Measurements from ENCODE around the gene ALDH4A1. TPM values are rescaled to one million over a fixed set of nuclear protein-coding genes. Genes with fewer than 3 reads are reported as not detected.
"Not testable (repeated sequence)": the region's sequence is repeated elsewhere in the genome, so short reads cannot be mapped to it uniquely, and the experiment has no call there.

The ALDH4A1 gene
- total RNA-seq, 8 experiments from 2014 or later = 3.0 to 57.5 (median 8.8) TPM

DNA sequence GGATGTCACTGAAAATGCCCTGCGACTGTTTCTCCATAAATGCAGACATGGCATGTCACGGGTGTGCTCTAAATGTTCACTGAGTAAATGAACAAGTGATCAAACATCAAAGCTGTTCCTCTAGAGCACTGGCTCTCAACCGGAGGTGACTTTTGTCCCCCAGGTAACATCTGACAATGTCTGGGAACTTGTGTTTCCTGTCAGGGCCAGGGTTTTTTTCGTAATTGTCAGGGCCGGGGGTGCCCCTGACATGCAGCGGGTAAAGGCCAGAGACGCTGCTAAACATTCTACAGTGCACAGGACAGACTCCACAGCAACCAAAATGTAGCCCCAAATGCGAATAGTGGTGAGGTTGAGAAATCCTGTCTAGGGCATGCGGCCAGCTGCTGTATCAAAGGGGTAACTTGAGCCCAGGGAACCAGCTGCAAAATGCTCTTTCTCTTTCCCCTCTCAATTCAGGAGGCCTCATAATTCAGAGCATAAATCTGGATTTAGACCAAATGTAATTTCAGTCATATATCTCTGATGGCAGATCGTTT lies 2.0 kb downstream of the ALDH4A1 start:
- Histone ChIP-seq H3K27ac (no peak overlapping the region), H3K4me3 (no peak overlapping the region), H3K4me1 (replicated peaks in 1 of 2) (peaks cover 7 to 8% of the 10 kb centered on the region in 2 donors)
- in situ Hi-C loops (cut with MboI; ENCODE audit: low pct_unique_long_range_greater_than_20kb in 2 of 9, low sequenced_read_pairs in 9 of 9, unreplicated experiment in 9 of 9) = loop anchor here in 6 of 9 experiments (10.0 to 25.0 kb wide), 4 partner anchors 162 to 762 kb away; partner anchors contain the start of gene HTR6 (in 1 of the 6)
- WGBS, 10 experiments = 60 to 100% (median 81%) methylated on average over 1 to 9 of the region's 10 CpGs
- ATAC-seq (replicated peaks in 6 of 8) = no peak

DNA sequence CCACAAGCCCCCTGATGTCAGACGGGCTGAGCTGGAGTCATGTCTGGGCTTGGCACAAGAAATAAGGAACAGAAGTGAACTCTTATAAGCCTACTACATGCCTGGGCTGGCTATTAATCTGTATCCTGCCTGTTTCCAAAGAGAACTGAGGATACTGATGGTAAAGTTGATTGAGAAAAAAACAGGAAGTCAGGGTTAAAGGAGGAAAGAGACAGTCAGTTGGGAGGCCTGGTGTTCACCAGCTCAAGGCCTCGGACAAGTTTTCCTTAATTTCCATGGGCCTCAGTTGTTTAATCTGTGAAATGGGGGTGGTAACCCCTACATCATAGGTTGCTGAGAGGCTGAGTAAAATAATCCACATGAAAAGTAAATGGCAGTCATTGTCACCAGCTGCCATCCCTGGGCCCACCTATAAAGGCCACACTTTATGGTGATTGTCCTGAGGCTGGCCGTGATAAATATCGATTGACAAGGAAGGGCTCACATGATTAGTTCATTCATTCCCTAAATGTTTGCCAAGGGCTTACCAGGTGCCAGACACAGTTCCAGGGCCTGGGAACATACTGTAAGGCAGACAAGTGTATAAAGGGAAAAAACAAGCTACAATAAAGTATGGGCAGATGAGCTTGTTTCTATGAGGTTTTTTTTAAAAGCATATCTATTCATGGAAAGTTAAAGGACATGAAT lies 2.8 kb downstream of the ALDH4A1 start:
- Histone ChIP-seq H3K4me3 (no peak overlapping the region), H3K4me1 (replicated peaks in 1 of 2) (peaks cover 7 to 8% of the 10 kb centered on the region in 2 donors), H3K27ac (no peak overlapping the region)
- WGBS, 10 experiments = 61 to 100% (median 90%) methylated on average over 1 to 4 of the region's 4 CpGs; no CpG with 5 or more reads in 1 of the 10 experiments
- in situ Hi-C loops (cut with MboI; ENCODE audit: low pct_unique_long_range_greater_than_20kb in 2 of 9, low sequenced_read_pairs in 9 of 9, unreplicated experiment in 9 of 9) = loop anchor here in 6 of 9 experiments (10.0 to 25.0 kb wide), 4 partner anchors 163 to 763 kb away; partner anchors contain the start of gene HTR6 (in 2 of the 6)
- ATAC-seq (replicated peaks in 6 of 8) = no peak

DNA sequence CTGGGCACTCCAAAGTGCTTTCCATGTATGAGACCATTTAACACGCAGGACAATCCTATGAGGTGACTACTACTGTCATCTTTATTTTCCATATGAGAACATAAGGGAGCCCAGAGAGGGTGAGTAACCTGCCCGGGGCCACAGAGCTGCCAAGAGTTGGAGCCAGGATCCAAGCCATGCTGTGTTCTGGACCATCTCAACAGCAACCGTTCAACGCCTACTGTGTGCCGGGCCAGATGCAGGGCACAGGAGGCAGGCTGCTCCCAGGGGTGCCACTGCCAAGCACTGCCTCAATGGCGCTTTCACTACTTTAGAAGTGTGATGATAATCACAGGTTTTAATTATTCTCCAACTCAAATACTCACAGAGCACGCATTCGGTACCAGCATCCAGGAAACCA lies 3.8 kb downstream of the ALDH4A1 start:
- 50 to 100% (median 86%) methylated on average over 1 to 8 of the region's 8 CpGs; no CpG with 5 or more reads in 3 of the 10 experiments for WGBS, 10 experiments
- in situ Hi-C loops (cut with MboI; ENCODE audit: low pct_unique_long_range_greater_than_20kb in 2 of 9, low sequenced_read_pairs in 9 of 9, unreplicated experiment in 9 of 9) = loop anchor here in 1 of 9 experiments (25.0 kb wide), 1 partner anchor 764 kb away; the partner anchor contains the start of gene HTR6

DNA sequence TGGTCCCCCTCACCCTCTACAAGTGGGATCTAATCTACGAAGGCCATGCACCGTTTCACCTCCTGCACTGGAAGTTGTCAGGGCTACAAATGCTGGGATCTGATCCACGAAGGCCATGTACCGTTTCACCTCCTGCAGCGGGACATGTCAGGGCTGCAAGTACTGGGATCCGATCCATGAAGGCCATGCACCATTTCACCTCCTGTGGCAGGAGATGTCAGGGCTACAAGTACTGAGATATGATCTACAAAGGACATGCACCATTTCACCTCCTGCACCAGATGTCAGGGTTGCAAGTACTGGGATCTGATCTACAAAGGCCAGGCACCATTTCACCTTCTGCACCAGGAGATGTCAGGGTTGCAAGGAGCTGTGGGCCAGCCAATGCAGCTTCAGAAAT lies 7.0 kb downstream of the ALDH4A1 start:
- no peak overlapping the region for H3K27ac ChIP-seq
- 80 to 100% (median 91%) methylated on average over 1 to 6 of the region's 6 CpGs; no CpG with 5 or more reads in 4 of the 10 experiments for WGBS, 10 experiments

More for the DNA sequence above, 3.8 kb downstream of the ALDH4A1 start:
- Histone ChIP-seq H3K4me3 (no peak overlapping the region), H3K27ac (no peak overlapping the region), H3K4me1 (replicated peaks in 1 of 2) (peaks cover 7 to 8% of the 10 kb centered on the region in 2 donors)
- no peak for ATAC-seq (replicated peaks in 6 of 8)

DNA sequence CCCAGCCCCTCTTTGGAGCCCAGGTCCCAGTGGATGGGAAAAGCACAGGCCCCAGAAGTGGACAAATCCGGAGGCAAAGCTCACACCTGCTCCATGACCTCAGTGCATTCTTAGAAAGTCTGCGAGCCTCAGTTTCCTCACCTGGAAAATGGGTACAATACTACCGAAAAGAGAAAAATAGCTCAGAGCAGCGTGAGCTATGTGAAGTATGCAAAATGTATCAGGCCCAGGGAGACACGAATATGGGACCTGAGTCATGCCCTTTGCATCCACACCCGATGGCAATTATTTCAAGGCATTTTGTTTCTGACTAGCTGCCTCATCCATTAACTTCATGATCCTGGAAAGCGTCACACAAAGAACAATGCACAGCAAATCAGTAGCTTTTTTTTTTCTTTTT lies 9.2 kb downstream of the ALDH4A1 start:
- 41 to 91% (median 85%) methylated on average over 1 to 7 of the region's 7 CpGs; no CpG with 5 or more reads in 1 of the 10 experiments for WGBS, 10 experiments
- H3K4me3 ChIP-seq = no peak overlapping the region
- no peaks in the 10 kb centered on the region for H3K4me1 ChIP-seq (replicated peaks in 1 of 2)
- peak in 2 of 8 experiments; percentile 48 to 58 for ATAC-seq (replicated peaks in 6 of 8)
- in situ Hi-C loops (cut with MboI; ENCODE audit: low pct_unique_long_range_greater_than_20kb in 2 of 9, low sequenced_read_pairs in 9 of 9, unreplicated experiment in 9 of 9) = loop anchor here in 1 of 9 experiments (25.0 kb wide), 1 partner anchor 769 kb away; the partner anchor contains the start of gene HTR6
- no peak overlapping the region for H3K27ac ChIP-seq

More for the DNA sequence above, 7.0 kb downstream of the ALDH4A1 start:
- no peak for ATAC-seq (replicated peaks in 6 of 8)
- in situ Hi-C loops (cut with MboI; ENCODE audit: low pct_unique_long_range_greater_than_20kb in 2 of 9, low sequenced_read_pairs in 9 of 9, unreplicated experiment in 9 of 9) = loop anchor here in 1 of 9 experiments (25.0 kb wide), 1 partner anchor 767 kb away; the partner anchor contains the start of gene HTR6
- no peaks in the 10 kb centered on the region for H3K4me1 ChIP-seq (replicated peaks in 1 of 2)
- no peak overlapping the region for H3K4me3 ChIP-seq

DNA sequence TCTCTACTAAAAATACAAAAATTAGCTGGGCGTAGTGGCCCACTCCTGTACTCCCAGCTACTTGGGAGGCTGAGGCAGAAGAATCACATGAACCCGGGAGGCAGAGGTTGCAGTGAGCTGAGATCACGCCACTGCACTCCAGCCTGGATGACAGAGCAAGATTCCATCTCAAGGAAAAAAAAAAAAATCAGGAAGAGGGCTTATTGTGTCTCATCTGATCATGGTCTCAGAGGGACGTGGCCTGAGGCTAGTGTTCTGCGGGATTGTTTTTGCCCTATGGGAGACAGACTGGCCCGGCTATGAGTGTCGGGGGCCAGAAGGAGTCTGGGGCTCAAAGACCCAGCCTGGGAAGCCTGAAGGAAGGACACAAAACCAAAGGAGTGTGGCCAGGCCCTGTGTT lies 10.5 kb downstream of the ALDH4A1 start:
- not testable (repeated sequence) for H3K4me3 ChIP-seq; H3K27ac ChIP-seq; H3K4me1 ChIP-seq (replicated peaks in 1 of 2)
- WGBS, 10 experiments = 74 to 90% (median 87%) methylated on average over 2 to 7 of the region's 7 CpGs; no CpG with 5 or more reads in 5 of the 10 experiments
- in situ Hi-C loops (cut with MboI; ENCODE audit: low pct_unique_long_range_greater_than_20kb in 2 of 9, low sequenced_read_pairs in 9 of 9, unreplicated experiment in 9 of 9) = loop anchor here in 1 of 9 experiments (25.0 kb wide), 1 partner anchor 770 kb away; the partner anchor contains the start of gene HTR6
- ATAC-seq (replicated peaks in 6 of 8) = peak in 2 of 8 experiments; percentile 17 to 23

DNA sequence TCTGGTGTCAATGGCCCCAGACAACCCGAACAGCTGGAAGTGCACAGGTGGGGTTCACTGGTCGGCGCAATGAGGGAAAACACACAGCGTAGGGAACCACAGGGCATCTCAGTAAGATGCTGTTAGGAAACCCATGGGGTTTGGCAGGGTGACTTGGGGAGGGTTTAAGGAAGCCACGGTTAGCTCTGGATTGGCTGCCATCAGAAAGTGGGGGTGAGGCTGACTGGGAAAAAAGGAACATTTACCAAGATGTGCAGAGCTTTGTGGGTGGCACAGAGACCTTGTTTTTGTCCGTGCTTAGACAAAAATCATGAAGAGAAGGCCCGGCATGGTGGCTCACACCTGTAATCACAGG lies 11.0 kb downstream of the ALDH4A1 start:
- 80 to 100% (median 93%) methylated on average over 1 to 7 of the region's 7 CpGs; no CpG with 5 or more reads in 2 of the 10 experiments for WGBS, 10 experiments

DNA sequence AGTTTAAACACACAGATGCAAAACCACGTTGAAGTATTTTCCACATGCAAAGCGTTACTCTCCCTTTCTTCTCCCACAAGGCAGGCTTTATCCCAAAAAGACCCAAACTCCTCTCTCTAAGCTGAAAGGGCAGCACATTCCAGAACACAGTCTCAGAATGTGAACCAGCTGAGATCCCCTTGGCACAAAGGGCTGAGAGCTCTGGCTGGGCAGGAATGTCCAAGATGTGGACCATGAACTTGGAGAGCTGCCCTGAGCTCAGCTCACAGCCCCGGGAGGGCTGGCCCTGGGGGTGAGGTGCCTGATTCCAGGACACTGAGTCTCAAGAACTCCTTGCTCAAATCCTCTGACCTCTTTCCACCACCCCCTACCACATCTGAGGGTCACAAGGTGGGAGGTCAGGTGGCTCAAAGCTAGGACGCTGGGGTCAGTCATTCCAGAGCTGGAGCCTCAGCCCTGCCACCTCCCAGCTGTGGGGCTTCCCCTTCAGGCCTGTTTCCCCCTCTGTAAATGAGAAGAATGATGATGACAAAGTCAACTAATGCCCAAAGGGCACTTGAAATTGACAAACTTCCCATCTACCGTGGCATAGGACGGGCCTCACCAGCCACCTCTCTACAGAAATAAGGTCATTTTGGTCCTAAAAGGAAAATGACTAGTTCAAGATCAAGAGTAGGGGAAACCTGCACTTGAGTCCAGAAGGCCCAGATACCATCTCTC lies 11.5 kb downstream of the ALDH4A1 start:
- 40 to 85% (median 60%) methylated on average over 1 to 4 of the region's 6 CpGs; no CpG with 5 or more reads in 1 of the 10 experiments for WGBS, 10 experiments
- Histone ChIP-seq H3K4me3 (no peak overlapping the region), H3K4me1 (replicated peaks in 1 of 2) (no peaks in the 10 kb centered on the region), H3K27ac (no peak overlapping the region)
- in situ Hi-C loops (cut with MboI; ENCODE audit: low pct_unique_long_range_greater_than_20kb in 2 of 9, low sequenced_read_pairs in 9 of 9, unreplicated experiment in 9 of 9) = loop anchor here in 1 of 9 experiments (25.0 kb wide), 1 partner anchor 771 kb away; the partner anchor contains the start of gene HTR6
- no peak for ATAC-seq (replicated peaks in 6 of 8)

More for the DNA sequence above, 11.0 kb downstream of the ALDH4A1 start:
- no peaks in the 10 kb centered on the region for H3K4me1 ChIP-seq (replicated peaks in 1 of 2)
- in situ Hi-C loops (cut with MboI; ENCODE audit: low pct_unique_long_range_greater_than_20kb in 2 of 9, low sequenced_read_pairs in 9 of 9, unreplicated experiment in 9 of 9) = loop anchor here in 1 of 9 experiments (25.0 kb wide), 1 partner anchor 771 kb away; the partner anchor contains the start of gene HTR6
- no peak for ATAC-seq (replicated peaks in 6 of 8)
- no peak overlapping the region for H3K27ac ChIP-seq
- H3K4me3 ChIP-seq = no peak overlapping the region

DNA sequence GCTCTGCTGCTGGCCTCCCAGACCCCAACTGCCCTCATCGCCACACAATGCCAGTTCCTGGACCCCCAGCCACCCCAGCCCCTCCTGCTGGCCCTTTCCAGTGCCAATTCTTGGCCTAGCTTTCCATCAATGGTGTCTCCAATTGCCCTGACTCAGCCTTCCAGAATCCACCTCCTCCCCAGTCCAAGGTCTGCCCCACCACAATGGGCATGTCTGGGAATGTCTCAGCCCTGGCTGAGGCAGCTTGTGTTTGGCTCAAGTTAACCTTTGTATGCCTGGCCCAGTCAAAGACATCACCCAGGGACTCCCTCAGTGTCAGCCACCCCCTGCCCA lies 16.4 kb downstream of the ALDH4A1 start:
- no CpG with 5 or more reads among the region's 1 CpG for WGBS, 10 experiments
- H3K4me1 ChIP-seq (replicated peaks in 1 of 2) = peaks cover 0 to 9% of the 10 kb centered on the region in 2 donors
- H3K4me3 ChIP-seq = no peak overlapping the region
- in situ Hi-C loops (cut with MboI; ENCODE audit: low pct_unique_long_range_greater_than_20kb in 2 of 9, low sequenced_read_pairs in 9 of 9, unreplicated experiment in 9 of 9) = loop anchor here in 1 of 9 experiments (25.0 kb wide), 1 partner anchor 776 kb away; the partner anchor contains the start of gene HTR6
- ATAC-seq (replicated peaks in 6 of 8) = no peak
- no peak overlapping the region for H3K27ac ChIP-seq

DNA sequence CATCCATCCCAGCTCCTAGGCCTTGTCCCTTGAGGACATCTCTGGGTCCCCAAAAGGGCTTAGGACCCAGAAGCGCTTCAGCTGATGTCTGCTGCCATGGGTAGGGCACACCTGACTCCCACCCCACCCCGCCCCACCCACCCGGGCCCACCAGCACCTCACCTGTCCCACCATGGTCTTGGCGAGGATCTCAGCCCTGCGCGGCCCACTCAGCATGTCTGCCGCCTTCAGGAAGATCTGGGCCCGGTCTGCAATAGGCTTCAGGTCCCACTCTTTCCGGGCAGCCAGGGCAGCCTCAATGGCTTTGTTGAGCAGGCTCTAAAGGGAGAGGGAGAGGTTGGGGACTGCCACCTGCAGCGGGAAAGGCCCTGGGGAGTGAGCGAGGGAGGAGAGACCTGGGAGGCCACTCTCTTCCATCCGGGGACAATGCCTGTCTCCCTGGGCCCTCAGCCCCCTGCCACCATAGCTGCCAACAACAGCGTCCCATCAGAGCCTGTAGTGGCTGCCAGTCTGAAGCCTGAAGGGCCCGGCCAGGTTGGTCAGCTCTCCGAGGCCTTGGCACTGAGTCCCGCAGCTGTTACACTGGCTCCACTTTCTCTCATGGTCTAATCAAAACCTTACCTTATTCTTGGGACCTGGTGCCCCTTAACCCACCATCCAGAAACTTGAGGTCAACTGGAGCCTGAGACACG lies 16.9 kb downstream of the ALDH4A1 start:
- ATAC-seq (replicated peaks in 6 of 8) = no peak
- 88 to 100% (median 96%) methylated on average over 1 to 5 of the region's 17 CpGs; no CpG with 5 or more reads in 6 of the 10 experiments for WGBS, 10 experiments
- peaks cover 0 to 9% of the 10 kb centered on the region in 2 donors for H3K4me1 ChIP-seq (replicated peaks in 1 of 2)
- in situ Hi-C loops (cut with MboI; ENCODE audit: low pct_unique_long_range_greater_than_20kb in 2 of 9, low sequenced_read_pairs in 9 of 9, unreplicated experiment in 9 of 9) = loop anchor here in 1 of 9 experiments (25.0 kb wide), 1 partner anchor 777 kb away; the partner anchor contains the start of gene HTR6
- H3K27ac ChIP-seq = no peak overlapping the region
- no peak overlapping the region for H3K4me3 ChIP-seq

DNA sequence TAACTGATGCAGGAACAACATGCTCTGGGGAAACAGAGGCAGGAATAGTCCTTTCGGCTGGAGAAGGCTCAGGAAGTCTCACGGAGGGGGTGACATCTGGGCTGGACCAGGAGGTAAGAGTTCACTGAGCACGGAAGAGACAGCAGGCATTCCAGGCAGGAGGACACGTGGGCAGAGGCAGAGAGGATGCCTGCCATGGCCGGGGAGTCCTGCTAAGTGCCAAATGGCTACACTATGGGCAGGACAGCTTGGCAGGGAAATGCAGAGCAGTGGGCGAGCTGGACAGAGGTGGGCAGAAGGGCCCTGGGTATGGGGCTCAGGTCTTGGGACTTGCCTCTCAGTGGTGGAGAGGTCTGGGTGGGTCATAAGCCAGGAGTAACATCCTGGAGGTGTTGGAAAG lies 17.6 kb downstream of the ALDH4A1 start:
- 48 to 93% (median 79%) methylated on average over 1 to 6 of the region's 6 CpGs; no CpG with 5 or more reads in 2 of the 10 experiments for WGBS, 10 experiments
- no peak overlapping the region for H3K27ac ChIP-seq
- in situ Hi-C loops (cut with MboI; ENCODE audit: low pct_unique_long_range_greater_than_20kb in 2 of 9, low sequenced_read_pairs in 9 of 9, unreplicated experiment in 9 of 9) = loop anchor here in 1 of 9 experiments (25.0 kb wide), 1 partner anchor 778 kb away; the partner anchor contains the start of gene HTR6

DNA sequence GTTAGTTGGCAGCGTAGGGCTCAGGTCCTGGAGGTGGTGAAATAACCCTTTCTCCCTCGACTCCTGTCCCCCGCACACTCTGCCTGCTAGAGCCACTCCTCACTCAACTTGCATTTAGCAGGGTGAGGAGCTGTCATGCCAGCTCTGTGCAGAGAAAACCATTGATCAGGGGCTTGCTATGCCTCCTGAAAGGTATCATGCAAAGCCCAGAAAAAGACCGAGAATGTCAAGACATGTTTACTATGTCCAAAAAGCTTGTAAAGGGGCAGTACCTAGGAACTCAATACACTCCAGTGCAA lies 18.0 kb downstream of the ALDH4A1 start:
- in situ Hi-C loops (cut with MboI; ENCODE audit: low pct_unique_long_range_greater_than_20kb in 2 of 9, low sequenced_read_pairs in 9 of 9, unreplicated experiment in 9 of 9) = loop anchor here in 1 of 9 experiments (25.0 kb wide), 1 partner anchor 778 kb away; the partner anchor contains the start of gene HTR6
- H3K4me1 ChIP-seq (replicated peaks in 1 of 2) = peaks cover 9 to 19% of the 10 kb centered on the region in 2 donors
- ATAC-seq (replicated peaks in 6 of 8) = peak in 3 of 8 experiments; percentile 3 to 24 (median 14)
- 21 to 42% (median 33%) methylated on average over 1 to 4 of the region's 4 CpGs; no CpG with 5 or more reads in 3 of the 10 experiments for WGBS, 10 experiments
- H3K4me3 ChIP-seq = no peak overlapping the region
- no peak overlapping the region for H3K27ac ChIP-seq

More for the DNA sequence above, 17.6 kb downstream of the ALDH4A1 start:
- no peak for ATAC-seq (replicated peaks in 6 of 8)
- H3K4me1 ChIP-seq (replicated peaks in 1 of 2) = peaks cover 5 to 16% of the 10 kb centered on the region in 2 donors
- H3K4me3 ChIP-seq = no peak overlapping the region

Measured in motor neuron (in vitro differentiated cells).